ENCODE results near the gene RHEBL1.
A peak's percentile ranks its signal among the peaks of the same experiment; 100 is the strongest.

The RHEBL1 gene

GRCh38 chr12:49055978-49056754, 13.6 kb downstream of the RHEBL1 start (continued):
- no peak for TF ChIP-seq SETDB1 (IDR thresholded peaks at IDR 0.05; ENCODE audit: insufficient read length, low read length)
- 0 out of 2 replicates have a peak, but pooled peaks have one; percentile 25 for TF ChIP-seq ZBTB20 (tag by site-specific recombination; IDR thresholded peaks at IDR 0.05)
- no peak for TF ChIP-seq PRDM6 (tag by site-specific recombination; IDR thresholded peaks at IDR 0.05)
- no peak for TF ChIP-seq ZNF777 (tag by site-specific recombination; IDR thresholded peaks at IDR 0.05; ENCODE audit: borderline replicate concordance)
- no peak for TF ChIP-seq PBX3 (CRISPR knock-in tag; IDR thresholded peaks at IDR 0.05)
- TF ChIP-seq ZSCAN30 (tag by site-specific recombination; IDR thresholded peaks at IDR 0.05) = no peak
- no peak for TF ChIP-seq ZBTB44 (tag by site-specific recombination; IDR thresholded peaks at IDR 0.05)
- TF ChIP-seq ZNF10 (tag by site-specific recombination; IDR thresholded peaks at IDR 0.05) = no peak

GRCh38 chr12:49055092-49055491, 14.7 kb downstream of the RHEBL1 start:
- no peak overlapping the region for H3K27ac ChIP-seq (ENCODE audit: extremely low read depth, low read depth, low read length)
- H3K4me3 ChIP-seq (ENCODE audit: low read depth, low read length) = no peak overlapping the region
- TF ChIP-seq GLI4 (tag by site-specific recombination; IDR thresholded peaks at IDR 0.05) (no peak), ZNF302 (tag by site-specific recombination; IDR thresholded peaks at IDR 0.05; ENCODE audit: low read depth) (no peak), ZNF112 (tag by site-specific recombination; IDR thresholded peaks at IDR 0.05) (no peak), ZNF391 (tag by site-specific recombination; IDR thresholded peaks at IDR 0.05; ENCODE audit: borderline replicate concordance, low read depth) (no peak), ZNF658 (tag by site-specific recombination; IDR thresholded peaks at IDR 0.05) (no peak)
- TF ChIP-seq, protein P1, sequence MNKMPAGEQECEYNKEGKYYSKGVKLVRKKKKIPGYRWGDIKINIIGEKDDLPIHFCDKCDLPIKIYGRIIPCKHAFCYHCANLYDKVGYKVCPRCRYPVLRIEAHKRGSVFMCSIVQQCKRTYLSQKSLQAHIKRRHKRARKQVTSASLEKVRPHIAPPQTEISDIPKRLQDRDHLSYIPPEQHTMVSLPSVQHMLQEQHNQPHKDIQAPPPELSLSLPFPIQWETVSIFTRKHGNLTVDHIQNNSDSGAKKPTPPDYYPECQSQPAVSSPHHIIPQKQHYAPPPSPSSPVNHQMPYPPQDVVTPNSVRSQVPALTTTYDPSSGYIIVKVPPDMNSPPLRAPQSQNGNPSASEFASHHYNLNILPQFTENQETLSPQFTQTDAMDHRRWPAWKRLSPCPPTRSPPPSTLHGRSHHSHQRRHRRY (tag by site-specific recombination; IDR thresholded peaks at IDR 0.05) = no peak
- TF ChIP-seq, protein P2, sequence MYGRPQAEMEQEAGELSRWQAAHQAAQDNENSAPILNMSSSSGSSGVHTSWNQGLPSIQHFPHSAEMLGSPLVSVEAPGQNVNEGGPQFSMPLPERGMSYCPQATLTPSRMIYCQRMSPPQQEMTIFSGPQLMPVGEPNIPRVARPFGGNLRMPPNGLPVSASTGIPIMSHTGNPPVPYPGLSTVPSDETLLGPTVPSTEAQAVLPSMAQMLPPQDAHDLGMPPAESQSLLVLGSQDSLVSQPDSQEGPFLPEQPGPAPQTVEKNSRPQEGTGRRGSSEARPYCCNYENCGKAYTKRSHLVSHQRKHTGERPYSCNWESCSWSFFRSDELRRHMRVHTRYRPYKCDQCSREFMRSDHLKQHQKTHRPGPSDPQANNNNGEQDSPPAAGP (tag by site-specific recombination; IDR thresholded peaks at IDR 0.05) = no peak
- ChIA-PET CTCF (interaction anchor here (0.7 to 2.4 kb wide), 8 partner anchors 9 to 116 kb away, joined by 3 to 18 read pairs (median 4); no protein-coding TSS in a partner anchor), POLR2A (interaction anchor here (0.5 kb wide), 1 partner anchor 132 kb away, joined by 7 read pairs; no protein-coding TSS in a partner anchor)
- H3K9me3 ChIP-seq (ENCODE audit: control insufficient read depth, insufficient read depth, low read depth, low read length) = no peaks in the 10 kb centered on the region
- H3K36me3 ChIP-seq (ENCODE audit: control insufficient read depth in 2 of 2, insufficient read depth in 1 of 2, low read length in 2 of 2) = peaks cover 32 to 58% of the 10 kb centered on the region in 2 experiments
- peaks cover 11% of the 10 kb centered on the region for H3K4me1 ChIP-seq (ENCODE audit: control insufficient read depth, insufficient read depth, low read length)

DNA sequence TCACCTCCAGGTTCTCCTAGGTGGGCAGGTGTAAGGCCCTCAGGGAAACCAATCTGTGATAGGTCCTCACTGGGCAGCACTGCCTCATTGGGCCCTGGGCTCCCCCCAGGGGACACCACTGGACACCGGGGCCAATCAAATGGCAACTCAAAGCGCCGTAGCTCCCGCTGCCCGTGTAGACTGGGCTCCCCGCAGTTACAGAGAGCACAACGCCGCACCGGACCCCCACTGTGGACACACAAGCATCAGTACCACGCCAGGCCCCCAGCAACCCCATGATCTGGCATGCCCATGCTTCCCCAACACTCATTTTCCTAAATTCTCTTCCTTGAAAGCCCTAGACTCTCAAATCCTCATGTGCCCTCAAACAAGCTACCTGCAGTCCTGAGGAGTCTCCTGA, 15.3 kb downstream of the RHEBL1 start:
- peaks cover 33 to 64% of the 10 kb centered on the region in 2 experiments for H3K36me3 ChIP-seq (ENCODE audit: control insufficient read depth in 2 of 2, insufficient read depth in 1 of 2, low read length in 2 of 2)
- POLR2A ChIA-PET = no interaction called here
- peaks cover 11% of the 10 kb centered on the region for H3K4me1 ChIP-seq (ENCODE audit: control insufficient read depth, insufficient read depth, low read length)
- no peaks in the 10 kb centered on the region for H3K9me3 ChIP-seq (ENCODE audit: control insufficient read depth, insufficient read depth, low read depth, low read length)
- no peak overlapping the region for H3K27ac ChIP-seq (ENCODE audit: extremely low read depth, low read depth, low read length)
- H3K4me3 ChIP-seq (ENCODE audit: low read depth, low read length) = no peak overlapping the region
- CTCF ChIA-PET = interaction anchor here (0.6 to 2.4 kb wide), 7 partner anchors 9 to 59 kb away, joined by 3 to 18 read pairs (median 4); no protein-coding TSS in a partner anchor
- TF ChIP-seq PRDM2 (tag by site-specific recombination; IDR thresholded peaks at IDR 0.05; ENCODE audit: borderline replicate concordance) (no peak), ZNF239 (tag by site-specific recombination; IDR thresholded peaks at IDR 0.05) (no peak), ZNF394 (tag by site-specific recombination; IDR thresholded peaks at IDR 0.05; ENCODE audit: borderline replicate concordance) (no peak)
